IgD-negative memory B cell (primary cell): ENCODE data around the gene DACT1. TPM values are rescaled to one million over a fixed set of nuclear protein-coding genes. Genes with fewer than 3 reads are reported as not detected.

Experiments used
- H3K27ac Mint-ChIP-seq, 3 donors: one replicate each; pipeline ENCODE4 v1.8.0; 2020 to 2022; ENCODE audit warnings: mild to moderate bottlenecking in 3 of 3, mixed read lengths in 3 of 3, moderate library complexity in 1 of 3
- H3K27me3 Mint-ChIP-seq: one replicate; pipeline ENCODE4 v1.8.0; 2021; ENCODE audit warnings: mixed read lengths
- H3K36me3 Mint-ChIP-seq: one replicate; pipeline ENCODE4 v1.8.0; 2020; ENCODE audit warnings: mild to moderate bottlenecking, mixed read lengths
- H3K4me1 Mint-ChIP-seq, 3 donors: one replicate each; pipeline ENCODE4 v1.8.0; 2020 to 2022; ENCODE audit warnings: mixed read lengths in 3 of 3, mild to moderate bottlenecking in 1 of 3
- H3K4me3 Mint-ChIP-seq, 4 donors: one replicate each; pipeline ENCODE4 v1.8.0; 2020 to 2022; ENCODE audit warnings: mild to moderate bottlenecking in 4 of 4, mixed read lengths in 4 of 4, moderate library complexity in 3 of 4
- H3K9me3 Mint-ChIP-seq, 3 donors: one replicate each; pipeline ENCODE4 v1.8.0; 2020 to 2021; ENCODE audit warnings: mixed read lengths in 3 of 3, mild to moderate bottlenecking in 1 of 3
- polyA plus RNA-seq: library from polyadenylated mRNA; unstranded; fragments of 300-500 nt; fragmentation: Illumina TruSeq; gene quantifications from one replicate; pipeline ENCODE4 v1.2.3, GENCODE V29; 2021

Gene DACT1
- polyA plus RNA-seq, 1 donor from 2014 or later: 0.25 TPM

DNA sequence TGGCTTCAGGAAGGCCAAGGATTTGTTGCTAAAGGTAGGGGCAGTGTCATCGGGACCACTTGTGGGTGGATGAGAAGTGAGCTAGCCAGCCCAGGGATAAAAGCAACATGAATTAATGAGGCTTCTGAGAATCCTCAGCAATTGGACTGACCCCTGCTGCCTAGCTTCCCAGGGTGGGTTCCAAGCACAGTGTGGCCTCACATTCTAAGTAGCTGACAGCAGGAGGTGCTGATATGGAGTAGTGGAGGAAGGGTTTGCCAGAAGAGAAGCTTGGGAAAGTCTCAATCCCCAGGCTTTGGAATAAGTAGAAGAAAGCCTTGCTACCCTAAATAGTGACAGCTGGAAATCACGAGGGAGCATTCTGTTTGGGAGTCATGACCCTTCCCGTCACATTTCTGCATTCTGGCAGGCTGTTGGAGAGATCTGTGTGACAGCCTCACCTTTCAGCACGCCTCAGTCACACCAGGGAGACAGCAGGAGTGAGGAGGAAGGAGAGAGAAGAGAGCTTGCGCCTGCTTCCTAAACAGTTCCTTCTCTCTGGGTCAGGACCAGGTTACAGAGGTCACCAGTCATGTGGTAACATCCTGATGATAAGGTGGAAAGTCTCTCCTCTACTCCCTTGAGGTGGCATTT, 31.2 kb downstream of the DACT1 start:
- H3K27ac Mint-ChIP-seq: no peak overlapping the region
- H3K4me1 Mint-ChIP-seq: no peaks in the 10 kb centered on the region
- H3K27me3 Mint-ChIP-seq: peaks cover 9% of the 10 kb centered on the region
- H3K36me3 Mint-ChIP-seq: no peaks in the 10 kb centered on the region
- no peaks in the 10 kb centered on the region for H3K9me3 Mint-ChIP-seq
- no peak overlapping the region for H3K4me3 Mint-ChIP-seq

DNA sequence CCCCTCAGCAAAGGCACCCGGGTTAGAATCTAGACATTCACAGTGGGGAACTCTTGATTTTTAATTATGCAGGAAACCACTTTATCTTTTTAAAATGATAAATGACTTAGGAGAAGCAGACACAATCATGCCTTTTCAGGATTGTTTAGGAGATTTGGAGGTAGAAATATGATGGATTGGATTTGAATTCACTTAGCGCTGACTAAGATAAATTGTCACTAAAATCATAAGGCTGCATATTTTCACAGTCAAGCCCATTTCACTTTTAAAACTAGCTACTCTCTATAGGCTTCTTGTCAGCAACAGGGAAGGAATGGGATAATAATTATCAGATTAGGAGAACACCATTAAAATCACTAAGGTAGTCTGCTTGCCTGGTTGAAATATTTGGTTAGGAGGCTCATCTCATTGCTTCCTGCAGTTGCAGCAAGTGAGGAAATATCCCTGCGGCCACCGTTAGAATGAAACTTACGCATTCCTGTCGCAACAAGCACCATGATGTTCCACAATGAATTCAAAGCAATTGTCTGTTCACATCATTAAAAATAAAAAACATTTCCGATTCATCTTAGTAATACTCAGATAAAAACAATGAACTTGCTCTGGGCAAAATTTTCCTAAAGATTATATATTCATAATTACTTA, 31.9 kb downstream of the DACT1 start:
- Mint-ChIP-seq H3K27ac (no peak overlapping the region), H3K9me3 (no peaks in the 10 kb centered on the region)

DNA sequence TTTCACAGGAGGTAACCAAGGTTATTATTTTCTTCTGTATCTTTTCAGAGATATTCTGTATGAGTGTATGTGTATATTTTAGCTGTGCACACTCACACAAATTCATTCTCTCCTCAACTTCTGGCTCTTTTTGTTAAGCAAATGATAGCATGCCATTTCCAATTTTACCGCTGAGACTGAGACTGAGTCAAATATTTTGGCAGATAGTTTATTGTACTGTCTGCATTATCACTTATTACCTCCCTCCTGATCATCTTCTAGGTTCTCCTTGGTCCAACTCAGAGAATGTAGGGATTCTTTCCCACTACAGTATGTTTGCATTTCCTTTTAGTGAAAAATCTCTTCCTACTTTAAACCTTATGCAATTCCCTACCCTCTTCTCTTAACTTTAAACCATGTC, 33.3 kb downstream of the DACT1 start:
- Mint-ChIP-seq H3K9me3 (no peaks in the 10 kb centered on the region), H3K36me3 (no peaks in the 10 kb centered on the region), H3K4me3 (no peak overlapping the region), H3K27me3 (peaks cover 7% of the 10 kb centered on the region), H3K4me1 (no peaks in the 10 kb centered on the region), H3K27ac (no peak overlapping the region)

More for the DNA sequence above, 31.9 kb downstream of the DACT1 start:
- Mint-ChIP-seq H3K27me3 (peaks cover 7% of the 10 kb centered on the region), H3K4me1 (no peaks in the 10 kb centered on the region), H3K36me3 (no peaks in the 10 kb centered on the region), H3K4me3 (no peak overlapping the region)

DNA sequence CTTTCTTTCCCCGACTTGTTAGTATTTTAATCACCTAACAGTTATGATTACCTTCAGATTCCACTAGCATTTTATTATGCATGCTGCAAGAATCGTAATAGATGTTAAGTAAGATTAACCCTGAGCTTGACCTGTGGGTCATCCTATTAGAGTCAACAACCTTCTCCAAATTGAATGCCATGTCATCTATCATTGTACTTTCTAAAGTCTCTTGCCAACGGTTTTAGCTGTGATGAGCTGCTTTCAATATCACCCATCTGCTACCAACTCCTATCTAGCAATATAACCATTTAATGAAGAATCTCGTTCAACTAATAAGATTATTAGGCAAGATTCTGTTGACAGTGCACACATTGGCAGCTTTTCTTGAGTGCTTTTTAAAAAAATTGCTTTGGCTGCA, 33.7 kb downstream of the DACT1 start:
- Mint-ChIP-seq H3K27ac (no peak overlapping the region), H3K36me3 (no peaks in the 10 kb centered on the region), H3K4me3 (no peak overlapping the region), H3K9me3 (no peaks in the 10 kb centered on the region), H3K27me3 (peaks cover 7% of the 10 kb centered on the region), H3K4me1 (no peaks in the 10 kb centered on the region)

DNA sequence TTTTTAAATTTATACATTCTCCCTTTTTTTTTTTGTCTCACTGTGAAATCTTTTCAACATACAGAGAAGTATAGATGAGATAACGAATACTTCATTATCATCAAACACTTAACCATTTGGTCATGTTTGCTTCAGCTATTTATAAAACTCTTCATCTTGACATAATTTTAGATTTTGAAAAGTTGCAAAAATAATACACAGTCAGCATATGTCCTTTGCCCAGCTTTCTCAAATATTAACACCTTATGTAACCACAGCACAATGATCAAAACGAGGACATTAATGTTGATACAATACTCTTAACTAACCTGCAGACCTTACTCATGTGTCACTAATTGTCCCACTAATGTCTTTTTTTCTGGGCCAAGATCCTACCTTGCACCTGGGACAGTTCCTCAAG, 36.0 kb downstream of the DACT1 start:
- H3K36me3 Mint-ChIP-seq: no peaks in the 10 kb centered on the region
- no peak overlapping the region for H3K4me3 Mint-ChIP-seq
- no peaks in the 10 kb centered on the region for H3K4me1 Mint-ChIP-seq
- no peak overlapping the region for H3K27ac Mint-ChIP-seq
- peaks cover 3% of the 10 kb centered on the region for H3K27me3 Mint-ChIP-seq
- no peaks in the 10 kb centered on the region for H3K9me3 Mint-ChIP-seq

DNA sequence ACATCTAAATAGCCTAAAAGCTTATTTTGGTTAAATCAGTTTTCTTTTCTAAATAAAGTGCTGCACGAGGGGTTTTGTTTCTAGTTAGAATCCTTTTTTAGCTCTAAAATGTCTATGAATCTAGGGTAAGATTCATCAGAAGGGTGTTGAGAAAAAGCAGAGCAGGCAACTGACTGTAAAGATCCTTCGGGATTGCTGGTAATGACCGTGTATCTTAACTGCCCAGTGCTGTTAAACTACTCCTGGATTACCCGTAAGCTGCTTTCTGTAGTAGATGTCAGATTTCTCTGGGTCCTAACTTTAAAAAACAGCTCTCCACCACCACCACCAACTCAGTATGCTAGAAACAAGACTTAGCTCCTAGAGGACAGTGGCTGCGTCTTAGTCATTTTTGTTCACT, 39.2 kb downstream of the DACT1 start:
- Mint-ChIP-seq H3K4me3 (no peak overlapping the region), H3K27me3 (no peaks in the 10 kb centered on the region), H3K27ac (no peak overlapping the region), H3K36me3 (no peaks in the 10 kb centered on the region), H3K9me3 (no peaks in the 10 kb centered on the region), H3K4me1 (no peaks in the 10 kb centered on the region)

DNA sequence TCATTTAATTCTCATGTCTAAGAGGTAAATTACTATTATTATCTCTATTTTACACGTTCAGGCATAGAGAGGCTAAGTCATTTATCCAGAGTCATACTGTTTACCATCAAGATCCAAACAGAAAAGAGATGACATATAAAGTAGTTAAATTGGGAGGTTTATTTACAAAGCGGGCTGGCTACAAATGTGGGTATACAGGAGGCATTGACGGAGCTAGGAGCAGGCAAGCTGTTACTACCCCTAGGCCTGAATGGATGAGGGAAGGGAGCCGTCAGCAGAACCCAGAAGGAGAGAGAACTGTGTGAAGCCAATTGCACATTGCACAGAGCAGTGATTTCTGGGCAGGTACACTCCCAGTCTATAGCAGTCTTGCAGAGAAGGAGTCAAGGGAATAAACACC, 39.8 kb downstream of the DACT1 start:
- no peaks in the 10 kb centered on the region for H3K36me3 Mint-ChIP-seq
- no peaks in the 10 kb centered on the region for H3K4me1 Mint-ChIP-seq
- no peaks in the 10 kb centered on the region for H3K27me3 Mint-ChIP-seq

DNA sequence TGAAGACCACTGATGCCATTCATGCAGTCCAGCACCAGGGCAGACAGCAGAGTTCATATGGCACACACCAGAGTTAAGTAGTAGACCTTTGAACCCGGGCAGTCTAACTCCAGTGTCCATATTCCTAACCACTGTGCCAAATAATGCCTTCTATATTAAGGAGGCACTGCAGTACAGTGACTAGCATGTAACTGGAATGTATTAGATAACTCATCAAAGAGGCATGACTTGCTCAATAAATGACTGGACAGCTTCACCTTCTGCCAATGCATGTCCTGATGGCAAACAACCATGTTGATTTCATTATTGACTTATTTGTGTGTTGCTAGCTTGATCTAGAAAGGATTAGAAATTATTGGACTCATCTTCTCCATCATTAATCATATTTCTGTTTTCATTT, 40.2 kb downstream of the DACT1 start:
- Mint-ChIP-seq H3K4me3 (no peak overlapping the region), H3K27ac (no peak overlapping the region), H3K4me1 (no peaks in the 10 kb centered on the region), H3K27me3 (peaks cover 1% of the 10 kb centered on the region), H3K36me3 (no peaks in the 10 kb centered on the region), H3K9me3 (no peaks in the 10 kb centered on the region)

More for the DNA sequence above, 39.8 kb downstream of the DACT1 start:
- Mint-ChIP-seq H3K27ac (no peak overlapping the region), H3K9me3 (no peaks in the 10 kb centered on the region), H3K4me3 (no peak overlapping the region)

DNA sequence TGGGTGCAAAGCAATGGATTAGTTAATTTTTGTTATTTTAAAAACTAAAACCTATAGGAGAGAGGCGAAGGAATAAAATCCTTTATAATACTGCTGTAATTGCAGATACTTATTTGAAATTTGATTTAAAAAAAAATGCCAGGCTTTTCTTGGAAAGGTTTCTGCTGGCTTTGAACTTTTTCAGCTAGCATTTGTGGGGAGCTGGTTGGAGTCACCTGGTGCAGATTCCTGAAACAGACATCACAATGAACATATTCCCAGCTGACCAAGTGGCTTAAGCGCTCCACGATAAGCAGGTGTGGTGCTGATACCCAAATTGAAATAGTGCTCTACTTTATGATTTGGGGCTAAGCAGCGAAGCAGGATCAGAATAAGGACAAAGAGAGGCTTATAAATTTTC, 42.9 kb downstream of the DACT1 start:
- H3K36me3 Mint-ChIP-seq: no peaks in the 10 kb centered on the region
- H3K4me1 Mint-ChIP-seq: no peaks in the 10 kb centered on the region

DNA sequence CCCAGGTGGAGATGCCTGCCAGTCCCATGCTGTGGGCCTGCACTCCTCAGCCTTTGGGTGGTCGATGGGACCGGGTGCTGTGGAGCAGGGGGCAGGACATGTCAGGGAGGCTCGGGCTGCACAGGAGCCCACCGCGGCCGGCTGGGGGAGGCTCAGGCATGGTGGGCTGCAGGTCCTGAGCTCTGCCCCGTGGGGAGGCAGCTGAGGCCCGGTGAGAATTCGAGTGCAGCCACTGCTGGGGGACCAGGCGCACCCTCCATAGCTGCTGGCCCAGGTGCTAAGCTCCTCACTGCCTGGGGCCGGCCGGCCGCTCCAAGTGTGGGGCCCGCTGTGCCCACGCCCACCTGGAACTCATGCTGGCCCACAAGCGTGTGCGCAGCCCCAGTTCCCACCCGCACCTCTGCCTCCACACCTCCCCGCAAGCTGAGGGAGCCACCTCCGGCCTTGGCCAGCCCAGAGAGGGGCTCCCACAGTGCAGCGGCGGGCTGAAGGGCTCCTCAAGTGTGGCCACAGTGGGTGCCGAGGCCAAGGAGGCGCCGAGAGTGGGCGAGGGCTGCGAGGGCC, 49.6 kb downstream of the DACT1 start:
- Mint-ChIP-seq H3K4me1 (no peaks in the 10 kb centered on the region), H3K4me3 (no peak overlapping the region), H3K36me3 (no peaks in the 10 kb centered on the region), H3K27ac (no peak overlapping the region), H3K9me3 (peaks cover 0 to 3% (median 2%) of the 10 kb centered on the region in 3 donors), H3K27me3 (peaks cover 3% of the 10 kb centered on the region)

More for the DNA sequence above, 42.9 kb downstream of the DACT1 start:
- no peak overlapping the region for H3K4me3 Mint-ChIP-seq
- no peaks in the 10 kb centered on the region for H3K9me3 Mint-ChIP-seq
- no peak overlapping the region for H3K27ac Mint-ChIP-seq
- peaks cover 3% of the 10 kb centered on the region for H3K27me3 Mint-ChIP-seq

DNA sequence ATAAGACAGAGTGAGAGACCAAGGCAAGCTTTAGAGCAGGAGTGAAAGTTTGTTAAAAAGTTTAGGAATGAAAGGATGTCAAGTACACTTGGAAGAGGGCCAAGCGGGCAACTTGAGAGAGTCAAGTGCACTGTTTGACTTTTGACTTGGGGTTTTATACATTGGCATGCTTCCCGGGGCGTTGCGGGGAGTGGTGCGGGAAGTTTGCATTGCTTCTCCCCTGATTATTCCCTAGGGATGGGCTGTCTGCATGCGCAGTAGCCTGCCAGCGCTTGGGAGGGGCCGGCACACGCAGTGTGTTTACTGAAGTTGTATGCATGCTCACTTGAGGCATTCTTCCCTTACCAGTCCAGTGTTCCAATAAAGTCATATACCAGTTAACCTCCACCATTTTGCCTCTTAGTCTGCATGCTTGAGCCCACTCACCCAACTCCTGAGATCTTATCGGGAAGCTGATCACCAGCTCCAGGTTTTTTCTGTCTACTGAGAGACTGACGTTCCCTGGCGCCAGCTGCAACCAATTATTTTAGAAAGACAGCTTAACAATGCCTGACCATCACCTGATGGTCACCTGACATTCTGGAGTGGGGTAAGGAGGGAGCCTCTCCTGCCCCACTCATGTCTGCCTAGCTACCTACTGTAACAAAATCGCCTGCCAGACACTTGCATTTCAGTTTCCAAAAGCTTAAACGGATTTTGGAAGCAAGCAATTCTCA, 53.2 kb downstream of the DACT1 start:
- Mint-ChIP-seq H3K36me3 (peaks cover 2% of the 10 kb centered on the region), H3K9me3 (peaks cover 0 to 4% (median 2%) of the 10 kb centered on the region in 3 donors), H3K27ac (no peak overlapping the region), H3K4me3 (no peak overlapping the region), H3K27me3 (peaks cover 3% of the 10 kb centered on the region), H3K4me1 (no peaks in the 10 kb centered on the region)

DNA sequence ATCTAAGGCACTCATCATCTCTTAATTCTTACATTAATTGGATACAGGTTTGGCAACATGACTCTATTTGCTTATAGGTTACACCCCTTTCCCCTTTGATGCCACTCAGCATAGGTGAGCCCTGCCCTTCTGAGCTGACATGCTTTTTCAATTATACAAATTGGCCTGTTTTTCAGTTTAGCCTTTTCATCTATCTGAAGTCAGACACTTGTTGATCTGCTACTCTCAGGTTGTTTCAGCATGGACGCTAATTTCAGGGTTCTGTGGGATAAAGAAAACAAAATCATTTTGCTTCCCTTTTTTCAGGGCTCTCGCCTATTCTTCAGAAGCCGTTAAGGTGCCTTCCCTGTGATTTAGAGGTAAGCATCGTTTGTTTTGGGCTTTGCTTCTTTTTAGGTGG, 55.3 kb downstream of the DACT1 start:
- Mint-ChIP-seq H3K27ac (no peak overlapping the region), H3K27me3 (peaks cover 3% of the 10 kb centered on the region), H3K4me1 (no peaks in the 10 kb centered on the region), H3K9me3 (peaks cover 0 to 4% (median 2%) of the 10 kb centered on the region in 3 donors), H3K4me3 (no peak overlapping the region), H3K36me3 (peaks cover 2% of the 10 kb centered on the region)

DNA sequence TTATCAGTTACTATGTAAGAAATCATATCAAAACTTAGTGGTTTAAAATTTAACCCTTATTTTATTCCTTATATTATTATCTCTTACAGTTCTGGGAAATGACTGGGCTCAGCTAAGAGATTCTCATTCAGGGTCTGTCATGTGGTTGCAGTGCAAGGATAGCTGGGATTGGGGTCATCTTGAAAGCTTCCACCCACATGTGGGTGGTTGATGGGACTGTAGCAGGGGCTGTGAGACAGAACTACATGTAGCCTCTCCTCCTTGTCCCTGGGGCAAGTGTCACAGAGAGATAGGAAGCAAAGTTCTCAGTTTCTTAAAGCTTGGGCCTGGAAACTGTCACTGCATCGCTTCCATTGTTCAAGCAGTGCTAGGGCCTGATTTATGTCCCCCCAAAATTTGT, 57.8 kb downstream of the DACT1 start:
- H3K4me3 Mint-ChIP-seq: no peak overlapping the region
- peaks cover 2% of the 10 kb centered on the region for H3K36me3 Mint-ChIP-seq
- no peaks in the 10 kb centered on the region for H3K4me1 Mint-ChIP-seq
- H3K9me3 Mint-ChIP-seq: peaks cover 0 to 4% (median 0%) of the 10 kb centered on the region in 3 donors
- H3K27ac Mint-ChIP-seq: no peak overlapping the region
- H3K27me3 Mint-ChIP-seq: peaks cover 3% of the 10 kb centered on the region

DNA sequence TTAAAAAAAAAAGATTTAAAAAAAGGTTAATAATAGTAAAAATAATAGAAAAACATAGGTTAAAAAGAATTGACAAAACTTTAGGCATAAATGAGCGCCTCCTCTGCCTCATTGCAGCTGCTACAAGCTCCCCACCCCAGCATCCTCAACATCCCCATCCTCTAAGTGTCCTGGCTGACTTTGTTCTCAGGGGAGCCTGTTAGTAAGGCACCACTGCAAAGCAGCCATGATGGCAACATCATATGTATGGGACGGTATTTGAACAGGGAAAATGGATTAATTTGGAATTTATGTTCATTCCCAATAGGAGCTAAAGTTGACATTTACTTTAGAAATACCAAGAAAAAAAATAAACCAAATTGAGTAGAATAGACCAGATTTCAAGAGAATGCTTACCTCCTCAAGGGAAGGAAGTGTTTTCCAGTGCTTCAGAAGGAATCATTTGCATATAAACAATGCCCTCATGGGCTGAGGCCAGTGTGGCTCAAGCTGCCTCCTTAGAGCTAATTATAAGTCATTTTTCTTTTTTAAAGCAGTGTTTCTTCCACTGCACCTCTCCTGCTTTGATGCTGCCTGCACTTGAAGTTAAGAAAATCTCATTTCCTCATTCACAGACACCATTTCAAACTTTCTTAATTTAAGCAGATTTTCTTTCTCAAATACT, 59.6 kb downstream of the DACT1 start:
- H3K27me3 Mint-ChIP-seq: peaks cover 3% of the 10 kb centered on the region

More for the DNA sequence above, 59.6 kb downstream of the DACT1 start:
- Mint-ChIP-seq H3K9me3 (peaks cover 0 to 2% (median 0%) of the 10 kb centered on the region in 3 donors), H3K4me3 (no peak overlapping the region), H3K4me1 (no peaks in the 10 kb centered on the region), H3K36me3 (peaks cover 2% of the 10 kb centered on the region), H3K27ac (no peak overlapping the region)
